Motor neuron (in vitro differentiated cells): Measurements from ENCODE around the gene LENG1. TPM values are rescaled to one million over a fixed set of nuclear protein-coding genes. Genes with fewer than 3 reads are reported as not detected.

Source experiments
- ATAC-seq, 8 experiments: fragments of 200-7000 bp; cut with Tn5 transposase; replicated peaks in 6 of 8; 2 replicates each; pipeline ENCODE4 v1.8.0; 2021; ENCODE audit warnings: mild to moderate bottlenecking in 8 of 8, moderate library complexity in 8 of 8
- H3K27ac ChIP-seq, 2 donors: fragments of 250-450 bp; sonication (Bioruptor Pico); 2 replicates each; pipeline ENCODE4 v1.9.0; 2021; ENCODE audit warnings: antibody characterized with exemption in 2 of 2, mild to moderate bottlenecking in 2 of 2, moderate library complexity in 1 of 2
- H3K4me1 ChIP-seq, 2 donors: fragments of 250-450 bp; sonication (Bioruptor Pico); replicated peaks in 1 of 2; 2 replicates each; pipeline ENCODE4 v1.6.1; 2021; ENCODE audit warnings: antibody characterized with exemption in 2 of 2, mild to moderate bottlenecking in 2 of 2, moderate library complexity in 1 of 2
- H3K4me3 ChIP-seq, 5 donors: fragments of 250-450 bp; sonication (Bioruptor Pico); 2 replicates each; pipeline ENCODE4 v1.9.0; 2021; ENCODE audit warnings: antibody characterized with exemption in 5 of 5, mild to moderate bottlenecking in 5 of 5, moderate library complexity in 4 of 5
- WGBS, 10 experiments: fragments of 450-650 bp; shearing (Covaris generic); methylation state at CpG; one replicate each; pipeline ENCODE4 v1.0.0; 2022; 5-methylcytosine and 5-hydroxymethylcytosine counted together
- in situ Hi-C, 9 experiments: fragments of 400-800 bp; cut with MboI; loops; one replicate each; pipeline ENCODE4 v1.15.0; 2021; ENCODE audit warnings: low sequenced_read_pairs in 9 of 9, low pct_unique_long_range_greater_than_20kb in 2 of 9; ENCODE audit not compliant: unreplicated experiment in 9 of 9
- total RNA-seq, 8 experiments: library from RNA; unstranded; fragments of 300-600 nt; gene quantifications; 2 replicates each; pipeline versions ENCODE4 v1.2.3 to v1.2.4, GENCODE V29; 2022

Gene LENG1
- total RNA-seq, 8 experiments from 2014 or later, result 8.2 to 12.5 (median 10.9) TPM

DNA sequence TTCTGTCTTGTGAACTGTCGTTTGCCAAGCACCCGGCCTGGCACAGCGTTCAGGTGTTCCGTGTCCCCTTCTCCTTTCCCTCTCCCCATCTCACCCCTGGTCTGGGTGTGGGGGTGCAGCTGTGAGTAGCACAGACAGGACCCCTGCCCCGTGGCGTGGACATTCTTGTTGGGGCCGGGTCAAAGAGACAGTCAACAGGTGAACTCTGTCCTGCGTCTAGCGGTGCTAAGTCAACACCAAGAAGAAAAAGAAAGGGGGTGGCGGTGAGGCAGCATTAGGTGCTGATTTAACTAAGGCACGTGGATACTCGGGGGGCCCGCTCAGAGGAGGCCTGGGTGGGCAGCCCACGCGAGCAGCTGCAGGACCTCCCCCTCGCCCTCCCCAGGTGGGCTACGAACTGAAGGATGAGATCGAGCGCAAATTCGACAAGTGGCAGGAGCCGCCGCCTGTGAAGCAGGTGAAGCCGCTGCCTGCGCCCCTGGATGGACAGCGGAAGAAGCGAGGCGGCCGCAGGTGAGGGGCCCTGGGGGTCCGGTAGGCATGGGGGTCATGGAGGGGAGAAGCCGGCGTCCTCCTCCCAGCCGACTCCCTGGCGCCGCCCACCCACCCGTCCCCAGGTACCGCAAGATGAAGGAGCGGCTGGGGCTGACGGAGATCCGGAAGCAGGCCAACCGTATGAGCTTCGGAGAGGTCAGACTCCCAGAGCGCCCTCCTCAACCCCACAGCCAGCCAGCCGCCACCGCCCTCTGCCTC is 31.7 kb downstream of the LENG1 start:
- ATAC-seq, result no peak
- in situ Hi-C loops, result no loop called here
- no peak overlapping the region for H3K27ac ChIP-seq
- no peak overlapping the region for H3K4me3 ChIP-seq
- H3K4me1 ChIP-seq, result no peaks in the 10 kb centered on the region
- 72 to 100% (median 94%) methylated on average over 1 to 6 of the region's 44 CpGs; no CpG with 5 or more reads in 2 of the 10 experiments for WGBS, 10 experiments

DNA sequence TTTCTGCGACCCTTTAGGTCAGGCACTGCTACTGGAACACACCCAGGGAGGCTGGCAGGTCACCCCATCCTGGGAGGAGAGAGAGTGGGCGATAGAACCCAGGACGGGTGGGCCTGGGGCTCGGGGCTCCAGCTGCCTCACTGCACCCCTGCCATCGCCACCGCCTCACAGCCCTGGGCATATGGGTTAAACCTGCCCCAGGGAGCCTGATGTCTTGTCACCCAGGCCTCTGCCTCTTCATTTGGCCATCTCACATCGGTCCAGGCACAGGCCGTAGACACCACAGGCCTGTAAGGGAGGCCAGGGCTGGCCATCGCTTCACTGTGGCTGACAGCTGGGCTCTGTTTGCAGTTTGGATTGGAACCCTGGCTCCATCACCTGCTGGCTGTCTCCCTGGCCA is 33.8 kb downstream of the LENG1 start:
- H3K4me3 ChIP-seq, result no peak overlapping the region
- in situ Hi-C loops, result no loop called here
- 83 to 100% (median 96%) methylated on average over 2 to 5 of the region's 9 CpGs; no CpG with 5 or more reads in 7 of the 10 experiments for WGBS, 10 experiments
- no peak overlapping the region for H3K27ac ChIP-seq
- no peaks in the 10 kb centered on the region for H3K4me1 ChIP-seq
- no peak for ATAC-seq

DNA sequence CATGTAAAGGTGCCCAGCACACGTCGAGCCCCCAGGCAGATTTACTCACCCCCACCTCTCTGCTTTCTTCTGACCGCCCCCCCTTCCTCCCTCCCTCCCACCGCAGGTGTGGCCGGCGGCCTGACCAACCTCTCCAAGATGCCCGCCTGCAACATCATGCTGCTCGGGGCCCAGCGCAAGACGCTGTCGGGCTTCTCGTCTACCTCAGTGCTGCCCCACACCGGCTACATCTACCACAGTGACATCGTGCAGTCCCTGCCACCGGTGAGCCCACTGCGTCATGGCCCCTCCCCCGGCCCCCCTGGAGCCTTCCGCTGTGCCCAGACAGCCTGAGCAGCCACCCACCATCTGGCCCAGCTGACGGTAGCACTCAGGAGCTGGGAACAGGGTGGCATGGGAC is 35.1 kb downstream of the LENG1 start:
- Histone ChIP-seq H3K4me1 (no peaks in the 10 kb centered on the region), H3K4me3 (no peak overlapping the region), H3K27ac (no peak overlapping the region)
- WGBS, 10 experiments, result no CpG with 5 or more reads among the region's 19 CpGs
- peak in 2 of 8 experiments; percentile 8 to 24 for ATAC-seq
- in situ Hi-C loops, result no loop called here

DNA sequence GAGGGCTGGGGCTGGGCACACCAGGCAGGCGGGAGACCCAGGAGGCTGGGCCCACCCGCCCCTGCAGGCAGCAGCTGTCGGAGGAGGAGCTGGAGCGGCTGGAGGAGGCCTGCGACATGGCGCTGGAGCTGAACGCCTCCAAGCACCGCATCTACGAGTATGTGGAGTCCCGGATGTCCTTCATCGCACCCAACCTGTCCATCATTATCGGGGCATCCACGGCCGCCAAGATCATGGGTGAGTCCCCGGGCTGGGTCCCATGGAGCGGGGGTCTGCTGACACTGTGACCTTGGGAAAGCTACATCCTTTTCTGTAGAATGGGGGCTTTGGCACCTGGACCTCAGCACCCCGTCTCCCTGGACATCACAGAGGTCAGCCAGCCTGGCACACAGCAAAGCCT is 35.8 kb downstream of the LENG1 start:
- no peak overlapping the region for H3K4me3 ChIP-seq
- no peaks in the 10 kb centered on the region for H3K4me1 ChIP-seq
- no peak overlapping the region for H3K27ac ChIP-seq
- no peak for ATAC-seq
- in situ Hi-C loops, result no loop called here
- whole genome bisulfite sequencing, 10 experiments, result 100% methylated on average over 1 to 5 of the region's 17 CpGs; no CpG with 5 or more reads in 7 of the 10 experiments

DNA sequence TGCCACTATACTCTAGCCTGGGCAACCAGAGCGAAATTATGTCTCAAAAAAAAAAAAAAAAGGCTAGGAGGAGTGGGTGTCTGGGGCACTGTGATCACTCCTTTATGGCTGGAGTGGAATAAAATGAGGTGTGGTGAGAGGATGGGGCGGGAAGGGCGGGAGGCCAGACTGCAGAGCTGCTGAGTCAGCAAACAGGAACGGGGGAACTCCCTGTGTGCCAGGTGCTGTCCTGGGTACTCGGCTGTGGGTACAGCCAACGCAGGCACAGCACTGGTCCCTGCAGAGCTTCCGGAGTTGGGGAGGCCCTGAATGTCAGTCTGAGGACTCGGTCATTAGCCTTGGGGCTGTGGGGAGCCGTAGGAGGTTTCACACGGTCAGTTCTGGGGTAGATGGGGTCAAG is 38.3 kb downstream of the LENG1 start:
- no peak overlapping the region for H3K27ac ChIP-seq
- WGBS, 10 experiments, result 100% methylated on average over 1 to 3 of the region's 10 CpGs; no CpG with 5 or more reads in 7 of the 10 experiments
- H3K4me3 ChIP-seq, result no peak overlapping the region
- in situ Hi-C loops, result no loop called here
- ATAC-seq, result peak in 1 of 8 experiments; percentile 69
- H3K4me1 ChIP-seq, result peaks cover 3 to 5% of the 10 kb centered on the region in 2 donors

DNA sequence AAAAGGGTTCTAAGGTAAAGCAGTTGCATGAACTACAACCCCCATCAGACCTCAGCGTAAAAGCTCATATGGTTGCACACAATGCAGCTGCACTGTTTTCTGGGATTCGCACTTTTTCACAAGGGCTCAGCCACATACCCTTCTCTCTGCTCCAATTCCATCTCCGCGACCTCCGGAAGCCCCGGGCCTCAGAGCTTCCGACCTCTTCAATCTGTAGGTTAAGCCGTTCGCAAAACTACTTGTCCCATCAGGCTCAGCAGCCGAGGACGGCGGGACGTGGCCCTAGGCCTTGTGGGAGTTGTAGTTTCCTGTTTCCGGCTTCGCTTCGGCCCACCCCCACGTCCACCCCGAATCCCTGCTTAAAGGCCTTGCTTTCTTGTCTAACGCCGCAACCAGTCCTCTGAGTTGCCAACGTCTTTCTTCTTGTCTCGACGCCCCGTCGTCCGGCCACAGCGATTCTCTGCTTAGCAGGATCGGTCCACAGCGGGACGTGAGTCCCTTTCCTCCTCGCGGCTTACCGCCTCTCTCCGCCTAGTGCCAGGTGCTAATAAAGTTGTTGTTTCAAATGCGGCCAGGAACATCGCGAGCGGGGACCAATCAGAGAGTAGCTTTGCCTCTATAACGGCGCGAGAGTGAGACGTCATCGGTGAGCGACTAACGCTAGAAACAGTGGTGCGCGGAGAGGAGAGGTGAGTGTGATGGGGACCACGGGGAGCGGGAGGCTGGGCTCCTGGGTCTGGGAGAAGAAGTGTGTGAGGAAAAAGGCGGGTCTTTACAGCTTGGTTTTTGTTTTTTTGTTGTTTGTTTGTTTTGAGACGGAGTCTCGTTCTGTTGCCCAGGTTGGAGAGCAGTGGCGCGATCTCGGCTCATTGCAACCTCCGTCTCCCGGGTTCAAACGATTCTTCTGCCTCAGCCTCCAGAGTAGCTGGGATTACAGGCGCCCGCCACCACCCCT is 44.1 kb downstream of the LENG1 start, which contains the start of the genes PRPF31 and TFPT:
Gene PRPF31 (plus strand): TSS at position 646 of the 955 bp plus-strand sequence. CDS start 2,525 bp downstream, outside the sequence.
Gene TFPT (minus strand): TSS at position 549 of the 955 bp plus-strand sequence. CDS start 388 bp downstream, at position 161.
- in situ Hi-C loops, result no loop called here
- Histone ChIP-seq H3K4me3 (peak within 1 kb of the TSS; percentile 80 to 96 (median 88)), H3K27ac (peak within 1 kb of the TSS; percentile 95 to 97), H3K4me1 (peaks cover 5 to 11% of the 10 kb centered on the region in 2 donors)
- WGBS, 10 experiments, result 0 to 3% (median 0%) methylated on average over 2 to 37 of the region's 60 CpGs; no CpG with 5 or more reads in 1 of the 10 experiments
- ATAC-seq, result peak; percentile 92 to 96 (median 95)

DNA sequence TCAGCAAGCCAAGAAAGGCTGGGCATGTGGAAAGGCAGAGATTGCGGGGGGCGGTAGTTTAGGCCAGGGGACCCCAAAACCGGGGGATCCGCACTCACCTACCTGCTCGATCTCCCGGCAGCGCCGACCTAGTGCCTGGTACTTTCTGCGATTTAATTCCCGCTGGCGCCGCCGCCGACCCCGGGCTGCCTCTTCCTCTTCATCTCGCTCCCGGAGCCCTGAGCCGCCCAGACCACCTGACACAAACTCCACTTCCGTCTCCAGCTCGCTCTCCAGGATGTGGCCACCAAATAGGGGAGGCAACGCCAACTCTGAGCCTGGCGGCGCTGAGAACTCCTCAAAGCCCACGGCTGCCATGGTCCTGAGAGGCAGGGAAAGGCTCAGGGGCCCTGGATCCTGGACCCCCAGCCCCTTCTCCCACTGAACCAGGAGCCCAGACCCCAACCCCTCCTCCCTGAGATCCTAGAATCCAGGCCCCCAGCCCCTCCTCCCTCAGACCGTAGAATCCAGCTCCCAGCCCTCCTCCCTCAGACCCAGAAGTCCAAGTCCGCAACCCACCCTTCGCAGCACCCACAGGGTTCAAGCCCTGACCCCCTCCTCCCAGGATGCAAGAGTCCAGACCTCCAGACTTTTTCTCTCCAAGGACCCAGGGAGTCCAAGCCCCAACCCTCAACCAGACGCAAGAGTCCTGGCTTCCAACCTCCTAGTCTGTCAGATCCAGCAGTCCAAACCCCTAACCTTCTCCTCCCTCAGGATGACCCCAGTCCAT is 45.0 kb downstream of the LENG1 start:
- in situ Hi-C loops, result no loop called here
- Histone ChIP-seq H3K4me1 (peaks cover 5 to 11% of the 10 kb centered on the region in 2 donors), H3K4me3 (peak overlapping the region; percentile 80 to 96 (median 88)), H3K27ac (peak overlapping the region in 1 of 2 donors; percentile 95)
- peak in 3 of 8 experiments; percentile 4 to 10 (median 7) for ATAC-seq
- 0 to 50% (median 7%) methylated on average over 1 to 12 of the region's 28 CpGs; no CpG with 5 or more reads in 5 of the 10 experiments for WGBS, 10 experiments

DNA sequence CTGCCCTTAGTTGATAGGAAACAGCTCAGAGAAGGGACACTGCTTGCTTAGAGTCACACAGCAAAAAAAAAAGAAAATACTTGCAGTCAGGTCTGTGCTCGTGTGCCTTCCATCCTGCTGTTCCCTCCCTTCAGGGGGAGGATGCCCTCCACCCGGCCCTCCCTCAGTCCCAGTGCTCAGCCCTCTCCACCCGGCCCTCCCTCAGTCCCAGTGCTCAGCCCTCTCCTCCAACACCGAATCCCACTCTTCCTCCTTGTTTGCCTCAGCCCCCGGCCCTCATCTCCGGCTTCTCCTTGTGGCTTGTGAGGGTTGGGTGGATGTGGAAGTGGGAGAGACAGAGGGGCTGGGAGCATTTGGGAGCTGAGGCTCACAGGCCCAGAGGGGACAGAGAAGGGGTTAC is 49.9 kb downstream of the LENG1 start:
- no peak overlapping the region for H3K27ac ChIP-seq
- in situ Hi-C loops, result no loop called here
- no peak overlapping the region for H3K4me3 ChIP-seq
- no CpG with 5 or more reads among the region's 6 CpGs for WGBS, 10 experiments
- peak in 1 of 8 experiments; percentile 23 for ATAC-seq
- H3K4me1 ChIP-seq, result peaks cover 0 to 4% of the 10 kb centered on the region in 2 donors

DNA sequence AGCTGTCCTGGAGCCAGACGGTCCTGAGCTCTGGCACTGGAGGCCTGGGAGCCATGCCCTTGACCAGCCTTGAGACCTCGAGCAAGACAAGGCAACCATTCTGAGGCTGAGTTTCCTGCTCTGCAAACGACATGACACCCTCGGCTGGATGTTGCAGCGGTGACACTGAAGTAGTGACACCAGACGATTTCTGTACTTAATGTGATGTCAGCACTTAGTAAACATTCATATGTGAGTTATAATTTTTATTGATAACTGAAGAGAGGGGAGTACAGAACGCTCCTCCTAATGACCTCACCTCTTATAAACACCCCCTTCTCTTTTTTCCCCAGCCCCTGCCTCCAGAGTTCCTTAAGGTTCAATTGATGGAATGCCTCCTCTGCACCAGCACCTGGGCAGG is 51.0 kb downstream of the LENG1 start:
- H3K4me3 ChIP-seq, result no peak overlapping the region
- no peak overlapping the region for H3K27ac ChIP-seq
- H3K4me1 ChIP-seq, result peaks cover 0 to 6% of the 10 kb centered on the region in 2 donors
- in situ Hi-C loops, result no loop called here
- 58 to 100% (median 77%) methylated on average over 1 to 5 of the region's 7 CpGs; no CpG with 5 or more reads in 3 of the 10 experiments for WGBS, 10 experiments
- ATAC-seq, result no peak

DNA sequence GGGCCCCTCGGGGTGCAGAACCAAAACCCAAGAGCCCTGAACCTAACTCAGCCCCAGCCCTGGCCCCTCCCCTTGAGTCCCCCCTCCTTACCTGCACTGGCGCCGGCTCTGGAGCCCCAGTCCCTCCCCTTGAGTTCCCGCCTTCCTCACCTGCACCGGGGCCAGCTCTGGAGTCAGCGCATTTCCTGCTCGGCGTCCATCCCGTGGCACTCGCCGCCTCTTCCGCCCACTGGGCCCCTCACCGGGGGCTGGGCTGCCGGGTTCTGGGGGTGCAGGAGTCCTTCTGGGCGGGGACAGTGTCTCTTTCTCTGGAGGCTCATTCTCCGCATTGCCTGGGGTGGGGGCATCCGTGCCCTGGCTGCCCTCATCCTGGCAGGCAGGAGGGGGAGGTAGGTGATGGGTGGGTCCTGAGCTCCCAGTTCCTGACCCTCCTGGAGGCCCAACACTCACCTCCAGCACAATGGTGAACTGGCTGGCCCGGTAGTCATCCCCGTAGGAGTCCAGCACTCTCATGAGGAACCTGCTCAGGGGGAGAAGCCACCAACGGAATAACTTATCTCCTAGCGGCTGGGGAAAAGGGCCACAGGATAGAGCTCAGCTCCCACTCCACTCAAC is 51.5 kb downstream of the LENG1 start:
- ATAC-seq, result peak in 3 of 8 experiments; percentile 12 to 27 (median 18)

DNA sequence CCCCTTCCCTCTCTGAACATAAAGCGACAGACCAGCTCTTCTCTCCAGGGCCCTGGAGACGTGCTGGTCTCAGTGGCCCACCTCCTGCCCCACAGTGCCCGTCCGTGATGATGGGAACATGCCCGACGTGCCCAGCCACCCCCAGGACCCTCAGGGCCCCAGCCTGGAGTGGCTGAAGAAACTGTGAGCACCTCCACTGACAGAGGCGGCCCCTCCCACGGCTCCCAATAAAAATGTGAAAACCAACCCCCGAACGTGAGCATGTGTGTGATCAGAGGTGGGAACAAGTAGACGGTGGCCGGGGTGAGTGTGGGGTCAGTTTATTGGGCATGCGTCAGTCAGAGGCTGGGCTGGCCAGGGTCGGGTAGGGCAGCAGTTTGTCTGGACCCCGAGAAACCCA is 52.8 kb downstream of the LENG1 start:
- peaks cover 0 to 6% of the 10 kb centered on the region in 2 donors for H3K4me1 ChIP-seq
- in situ Hi-C loops, result no loop called here
- ATAC-seq, result no peak
- H3K27ac ChIP-seq, result no peak overlapping the region
- WGBS, 10 experiments, result 50 to 90% (median 84%) methylated on average over 2 to 9 of the region's 15 CpGs; no CpG with 5 or more reads in 6 of the 10 experiments
- no peak overlapping the region for H3K4me3 ChIP-seq

More for the DNA sequence above, 51.5 kb downstream of the LENG1 start:
- 60 to 78% methylated on average over 1 to 5 of the region's 21 CpGs; no CpG with 5 or more reads in 8 of the 10 experiments for WGBS, 10 experiments
- in situ Hi-C loops, result no loop called here
- no peak overlapping the region for H3K27ac ChIP-seq
- H3K4me3 ChIP-seq, result no peak overlapping the region
- H3K4me1 ChIP-seq, result peaks cover 0 to 6% of the 10 kb centered on the region in 2 donors

DNA sequence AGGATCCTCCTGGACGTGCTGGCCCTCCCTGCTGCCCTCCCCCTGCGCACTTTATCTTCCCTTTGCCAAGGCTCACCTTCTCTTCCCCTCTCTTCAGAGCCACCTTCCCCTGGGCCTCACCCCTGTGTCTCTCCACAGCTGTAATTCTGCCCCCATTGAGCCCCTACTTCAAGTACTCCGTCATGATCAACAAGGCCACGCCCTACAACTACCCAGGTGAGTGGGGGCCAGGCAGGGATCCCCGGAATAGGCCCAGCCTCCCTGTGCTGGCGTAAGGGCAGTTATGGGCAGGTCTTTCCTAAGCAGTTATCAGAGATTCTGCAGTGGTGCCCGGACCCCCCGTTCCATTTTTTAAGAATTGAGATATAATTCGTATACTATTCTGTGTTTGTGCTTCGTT is 53.7 kb downstream of the LENG1 start:
- Histone ChIP-seq H3K4me1 (peaks cover 0 to 6% of the 10 kb centered on the region in 2 donors), H3K27ac (no peak overlapping the region), H3K4me3 (no peak overlapping the region)
- WGBS, 10 experiments, result 57 to 100% (median 96%) methylated on average over 1 to 10 of the region's 10 CpGs; no CpG with 5 or more reads in 3 of the 10 experiments
- no peak for ATAC-seq
- in situ Hi-C loops, result no loop called here
